IMR-90 (cell line): ENCODE data around the gene KCNJ18.
"Not testable (repeated sequence)": the region's sequence is repeated elsewhere in the genome, so short reads cannot be mapped to it uniquely, and the experiment has no call there.

Experiments used
- CTCF ChIP-seq: conservative IDR thresholded peaks from 2 replicates; pipeline ENCODE4 v1.5.1; 2012; ENCODE audit warnings: mild to moderate bottlenecking, low read depth, low read length, improper control_type of control experiment
- FOS ChIP-seq: fragments of 150-350 bp; IDR thresholded peaks from 2 replicates; pipeline ENCODE4 v1.6.1; 2016; ENCODE audit warnings: low read depth, low read length
- MAZ ChIP-seq: IDR thresholded peaks from 2 replicates; pipeline ENCODE4 v1.6.1; 2012; ENCODE audit warnings: low read depth, mild to moderate bottlenecking, low read length, improper control_type of control experiment, moderate library complexity, borderline replicate concordance
- POLR2A ChIP-seq: IDR thresholded peaks from 2 replicates; pipeline ENCODE4 v1.6.1; 2012; ENCODE audit warnings: mild to moderate bottlenecking, low read depth, low read length
- SMC3 ChIP-seq: fragments of 150-350 bp; IDR thresholded peaks from 2 replicates; pipeline ENCODE4 v1.6.1; 2016; ENCODE audit warnings: low read depth, mild to moderate bottlenecking, antibody characterized with exemption, low read length, moderate library complexity
- TF ChIP-seq, protein P1 (sequence below): fragments of 150-350 bp; IDR thresholded peaks from 2 replicates; pipeline ENCODE4 v1.6.1; 2017; ENCODE audit warnings: mild to moderate bottlenecking, antibody characterized with exemption, low read length, low read depth

GRCh38 chr17:21747195-21747915 is 55.0 kb downstream of the KCNJ18 start:
- not testable (repeated sequence) for TF ChIP-seq POLR2A, CTCF, MAZ, FOS, SMC3
- TF ChIP-seq, protein P1, sequence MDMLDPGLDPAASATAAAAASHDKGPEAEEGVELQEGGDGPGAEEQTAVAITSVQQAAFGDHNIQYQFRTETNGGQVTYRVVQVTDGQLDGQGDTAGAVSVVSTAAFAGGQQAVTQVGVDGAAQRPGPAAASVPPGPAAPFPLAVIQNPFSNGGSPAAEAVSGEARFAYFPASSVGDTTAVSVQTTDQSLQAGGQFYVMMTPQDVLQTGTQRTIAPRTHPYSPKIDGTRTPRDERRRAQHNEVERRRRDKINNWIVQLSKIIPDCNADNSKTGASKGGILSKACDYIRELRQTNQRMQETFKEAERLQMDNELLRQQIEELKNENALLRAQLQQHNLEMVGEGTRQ = not testable (repeated sequence)
